ENCODE measurements around the gene EXOC5.
"Not testable (repeated sequence)": the region's sequence is repeated elsewhere in the genome, so short reads cannot be mapped to it uniquely, and the experiment has no call there.

EXOC5 gene

DNA sequence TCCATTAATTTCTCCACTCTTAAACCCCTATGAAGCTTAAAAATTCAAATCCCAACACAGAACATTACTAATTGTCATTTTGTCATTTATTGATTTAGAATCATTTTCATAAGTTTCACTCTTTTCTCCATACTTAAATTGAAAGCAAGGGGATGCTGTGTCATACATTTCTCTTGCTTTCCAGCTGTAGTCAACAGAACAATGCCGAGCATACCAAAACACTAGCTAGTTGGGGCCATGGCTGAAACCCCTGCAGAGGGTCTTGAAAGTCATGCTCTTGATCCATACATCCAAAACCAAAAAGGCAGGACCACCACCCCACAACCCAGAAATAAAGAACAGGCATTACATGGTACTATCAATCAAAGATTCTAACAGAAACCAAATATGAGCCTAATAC is 9.0 kb downstream of the EXOC5 start:
- no peak for DNase-seq (ENCODE audit: low read depth)

- DNase-seq (ENCODE audit: low read depth), result not testable (repeated sequence)
Observed at GRCh38 chr14:57258221-57258620, 10.5 kb downstream of the EXOC5 start.

DNA sequence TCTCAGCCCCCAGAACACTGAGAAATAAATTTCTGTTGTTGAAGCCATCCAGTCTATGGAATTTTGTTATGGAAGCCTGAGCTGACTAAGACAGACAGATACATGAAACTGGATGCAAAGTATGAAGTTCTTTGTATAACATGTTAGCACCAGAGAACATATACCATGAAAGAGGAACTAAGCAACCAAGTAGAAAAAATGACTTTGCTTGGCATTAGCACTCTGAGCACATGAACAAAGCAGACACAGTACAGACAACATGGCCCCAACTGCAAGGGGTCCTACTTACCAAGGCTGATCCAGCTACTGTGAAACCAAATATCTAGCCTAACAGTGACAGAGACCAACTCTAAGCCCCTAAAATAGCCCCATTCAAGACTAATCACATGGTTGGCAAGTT is 13.8 kb downstream of the EXOC5 start:
- no peak for DNase-seq (ENCODE audit: low read depth)

DNA sequence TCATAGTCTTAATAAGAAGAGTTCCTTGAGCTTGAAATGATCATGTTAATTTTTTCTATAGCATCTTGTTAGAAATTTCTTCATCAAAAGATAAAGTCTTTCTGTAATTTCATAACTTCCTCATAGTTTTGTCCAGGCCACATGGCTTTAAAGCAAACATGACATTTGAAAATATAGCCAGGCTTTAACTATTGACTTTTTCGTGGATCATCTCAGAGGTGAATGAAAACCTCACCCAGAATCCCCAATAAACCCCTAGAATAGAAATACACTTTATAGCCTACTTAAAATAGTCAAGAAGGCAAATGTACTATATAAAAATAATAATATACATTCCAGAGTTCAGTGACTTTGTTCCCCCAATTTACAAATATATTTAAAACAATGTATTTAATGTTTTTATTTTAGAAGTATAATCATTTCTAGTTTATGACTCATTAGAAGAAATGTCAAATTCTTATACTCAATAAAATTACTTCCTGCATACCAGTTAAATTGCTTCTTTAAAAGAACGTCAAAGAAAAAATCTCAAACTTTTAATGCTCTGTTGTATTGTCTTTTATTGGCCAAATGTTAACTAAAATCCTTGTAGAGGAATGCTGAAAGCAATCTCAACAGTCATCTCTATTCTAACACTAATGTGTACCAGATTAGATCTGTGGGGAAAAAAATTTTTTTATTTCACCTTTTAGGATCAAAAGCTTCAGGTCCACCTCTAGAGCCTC is 21.6 kb downstream of the EXOC5 start:
- DNase-seq (ENCODE audit: low read depth), result no peak

DNA sequence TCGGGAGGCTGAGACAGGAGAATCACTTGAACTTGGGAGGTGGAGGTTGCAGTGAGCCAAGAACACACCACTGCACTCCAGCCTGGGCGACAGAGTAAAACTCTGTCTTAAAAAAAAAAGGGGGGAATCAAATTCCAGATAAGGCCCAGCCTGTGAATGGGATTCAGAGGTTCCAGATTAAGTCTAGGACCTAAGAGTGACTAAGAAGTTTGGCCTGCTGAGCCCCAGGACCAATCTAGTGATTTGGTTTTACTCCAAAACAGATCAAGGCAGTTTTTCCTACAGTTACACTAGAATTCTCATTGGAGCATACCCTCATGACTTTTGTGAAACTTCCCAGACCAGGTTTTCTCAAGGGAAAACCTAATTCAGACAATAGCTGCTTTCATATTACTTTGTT is 22.8 kb downstream of the EXOC5 start:
- no peak for DNase-seq (ENCODE audit: low read depth)

- DNase-seq (ENCODE audit: low read depth), result no peak
Observed at GRCh38 chr14:57244106-57244505, 24.6 kb downstream of the EXOC5 start.

DNA sequence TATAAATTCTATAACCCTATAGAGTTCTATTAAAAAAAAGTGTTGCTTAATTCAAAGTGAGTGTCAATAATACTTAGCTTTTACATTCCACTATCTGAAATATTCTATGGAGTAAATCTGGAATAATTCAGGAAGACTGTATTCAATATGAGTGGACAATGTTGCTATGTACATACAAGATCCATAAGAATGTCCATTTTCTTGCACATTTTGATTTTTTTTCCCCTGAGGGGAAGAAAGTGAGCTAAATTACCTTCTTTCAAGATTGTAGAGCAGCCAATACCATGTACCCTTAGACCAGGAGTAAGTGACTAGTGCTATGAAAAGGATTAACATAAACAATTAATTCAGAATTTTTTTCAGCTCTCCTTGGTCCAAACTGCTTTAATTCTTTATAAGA is 25.4 kb downstream of the EXOC5 start:
- no peak for DNase-seq (ENCODE audit: low read depth)

- DNase-seq (ENCODE audit: low read depth), result not testable (repeated sequence)
Observed at GRCh38 chr14:57240115-57240514, 28.6 kb downstream of the EXOC5 start.

- DNase-seq (ENCODE audit: low read depth), result no peak
Observed at GRCh38 chr14:57232006-57232405, 36.7 kb downstream of the EXOC5 start.

DNA sequence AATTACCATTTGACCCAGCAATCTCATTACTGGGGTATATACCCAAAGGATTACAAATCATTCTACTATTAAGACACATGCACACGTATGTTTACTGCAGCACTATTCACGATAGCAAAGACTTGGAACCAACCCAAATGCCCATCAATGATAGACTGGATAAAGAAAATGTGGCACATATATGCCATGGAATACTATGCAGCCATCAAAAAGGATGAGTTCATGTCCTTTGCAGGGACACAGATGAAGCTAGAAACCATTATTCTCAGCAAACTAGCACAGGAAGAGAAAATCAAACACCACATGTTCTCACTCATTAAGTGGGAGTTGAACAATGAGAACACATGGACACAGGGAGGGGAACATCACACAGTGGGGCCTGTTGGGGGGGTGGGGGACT is 40.4 kb downstream of the EXOC5 start:
- not testable (repeated sequence) for DNase-seq (ENCODE audit: low read depth)

GRCh38 chr14:57227083-57227482 is 41.6 kb downstream of the EXOC5 start:
- no peak for DNase-seq (ENCODE audit: low read depth)

GRCh38 chr14:57221931-57222330 is 46.8 kb downstream of the EXOC5 start:
- no peak for DNase-seq (ENCODE audit: low read depth)

DNA sequence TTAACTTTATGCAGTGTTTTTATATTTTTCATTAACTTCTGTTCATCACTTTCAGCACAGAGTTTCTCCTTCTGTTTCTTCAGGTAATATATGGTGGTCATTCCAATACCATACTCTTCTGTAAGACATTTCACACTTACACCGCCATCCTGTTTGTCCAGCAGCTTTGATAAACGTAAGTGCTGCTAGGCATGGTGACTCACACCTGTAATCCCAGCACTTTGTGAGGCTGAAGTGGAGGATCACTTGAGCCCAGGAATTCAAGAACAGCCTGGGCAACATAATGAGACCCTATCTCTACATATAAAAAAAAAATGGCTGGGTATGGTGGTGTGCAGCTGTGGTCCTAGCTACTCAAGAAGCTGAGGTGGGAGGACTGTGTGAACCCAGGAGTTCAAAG is 55.8 kb downstream of the EXOC5 start:
- DNase-seq (ENCODE audit: low read depth), result no peak

DNA sequence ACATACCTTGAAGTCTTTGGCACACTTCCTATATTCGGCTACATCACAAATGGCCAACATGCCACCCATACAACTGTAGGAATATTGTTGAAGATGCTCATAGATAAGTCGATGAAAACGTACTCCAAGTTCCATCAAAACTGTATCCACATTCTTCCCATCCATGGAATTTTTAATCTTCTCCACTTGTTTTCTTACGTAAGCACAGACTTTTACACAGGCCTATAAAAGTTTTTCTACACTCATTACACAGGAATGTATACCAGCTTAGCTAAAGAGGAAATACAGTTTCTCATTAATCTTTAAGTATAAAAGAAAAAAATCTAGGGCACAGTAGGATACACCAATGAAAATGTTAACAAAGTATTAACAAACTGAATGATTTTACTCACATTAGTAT is 59.1 kb downstream of the EXOC5 start:
- no peak for DNase-seq (ENCODE audit: low read depth)

GRCh38 chr14:57205938-57206337 is 62.8 kb downstream of the EXOC5 start:
- no peak for DNase-seq (ENCODE audit: low read depth)

DNA sequence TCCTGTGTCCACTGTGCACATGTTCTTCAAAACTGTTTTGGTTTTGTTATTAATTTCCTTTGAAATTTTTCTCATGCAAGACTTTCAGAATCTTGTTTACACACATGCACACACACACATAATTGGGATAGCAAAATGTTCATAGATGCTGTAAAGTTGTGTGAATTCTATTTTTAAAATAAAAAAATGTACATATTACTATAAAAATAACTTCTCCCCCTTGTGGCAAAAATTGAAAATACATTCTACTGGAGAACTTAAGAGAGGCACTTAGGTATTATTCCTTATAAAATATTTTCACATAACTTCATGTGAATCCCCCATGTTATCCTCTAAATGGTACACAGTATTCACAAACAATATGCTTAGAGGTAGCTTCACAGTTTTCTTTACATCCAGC is 66.0 kb downstream of the EXOC5 start:
- not testable (repeated sequence) for DNase-seq (ENCODE audit: low read depth)

DNA sequence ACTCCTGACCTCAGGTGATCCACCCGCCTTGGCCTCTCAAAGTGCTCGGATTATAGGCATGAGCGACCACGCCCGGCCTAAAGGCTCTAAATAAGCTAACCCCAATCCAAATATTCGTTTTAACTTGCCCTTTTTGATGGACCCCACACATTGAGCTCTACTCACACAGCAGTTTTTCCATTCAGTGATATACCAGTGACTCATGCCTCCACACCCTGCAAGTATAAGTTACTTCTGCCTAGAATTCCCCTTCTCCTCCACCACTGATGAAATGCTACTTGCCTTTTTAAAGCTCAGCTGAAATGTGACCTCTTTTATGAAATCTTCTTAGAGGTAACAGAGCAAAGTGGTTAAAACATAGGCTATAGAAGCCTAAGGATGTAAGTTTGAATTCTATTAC is 68.8 kb downstream of the EXOC5 start:
- DNase-seq (ENCODE audit: low read depth), result no peak

DNA sequence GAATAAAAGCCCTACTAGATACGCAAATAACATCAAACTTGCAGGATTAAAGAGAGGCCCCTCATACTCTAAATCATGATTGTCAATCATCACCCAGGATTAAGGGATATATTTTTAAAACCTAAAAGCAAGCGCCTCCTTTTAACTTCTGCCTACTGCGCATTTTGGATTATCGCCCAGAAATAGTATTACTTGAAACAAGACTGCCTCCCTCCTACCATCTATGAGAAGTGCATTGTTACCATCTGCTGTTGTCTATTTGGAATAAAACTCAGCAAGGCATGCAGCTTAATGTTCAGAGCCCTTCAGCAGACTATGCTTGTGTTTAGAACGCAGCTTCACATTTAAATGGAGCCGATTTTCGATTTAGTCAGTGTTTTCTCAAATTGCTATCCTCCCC is 79.6 kb downstream of the EXOC5 start:
- DNase-seq (ENCODE audit: low read depth), result no peak

- DNase-seq (ENCODE audit: low read depth), result no peak
Observed at GRCh38 chr14:57182760-57183503, 85.8 kb downstream of the EXOC5 start.

DNA sequence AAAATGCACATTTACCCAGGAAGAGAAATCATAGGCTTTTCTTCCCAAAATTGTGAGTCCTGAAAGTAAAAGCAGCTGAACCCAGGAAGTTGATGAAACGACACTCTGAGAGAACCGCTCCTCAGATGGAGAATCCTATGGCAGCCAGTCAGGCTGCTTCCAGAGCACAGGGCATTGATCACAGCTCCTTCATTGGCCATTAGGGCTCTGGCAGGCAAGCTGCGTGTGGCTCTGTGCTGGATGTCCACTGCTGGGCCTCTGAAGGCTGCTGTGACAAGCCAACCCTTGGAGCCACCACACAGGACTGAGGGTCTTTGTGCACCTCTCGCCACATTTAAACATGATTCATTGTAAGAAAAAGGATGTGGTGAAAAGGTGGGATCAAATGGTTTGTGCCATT is 89.4 kb downstream of the EXOC5 start:
- no peak for DNase-seq (ENCODE audit: low read depth)

DNA sequence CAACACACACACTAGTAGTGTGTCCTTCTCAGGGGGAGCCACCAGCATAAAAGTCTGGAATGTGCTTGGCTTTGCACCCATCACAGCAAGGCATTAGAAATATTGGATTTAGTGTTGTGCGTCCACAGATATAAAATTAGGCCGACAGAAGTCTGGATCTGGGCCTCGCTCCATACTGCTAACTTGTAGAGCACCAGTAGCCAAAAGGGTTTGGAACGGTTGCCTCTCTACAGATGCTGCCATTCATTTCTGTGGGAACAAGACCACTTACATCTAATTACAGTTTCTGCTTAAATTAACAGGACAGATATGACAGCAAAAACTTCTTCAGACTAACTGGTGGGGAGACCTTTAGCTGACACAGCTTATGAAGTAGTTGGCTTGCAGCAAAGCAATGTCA is 94.2 kb downstream of the EXOC5 start:
- no peak for DNase-seq (ENCODE audit: low read depth)

DNA sequence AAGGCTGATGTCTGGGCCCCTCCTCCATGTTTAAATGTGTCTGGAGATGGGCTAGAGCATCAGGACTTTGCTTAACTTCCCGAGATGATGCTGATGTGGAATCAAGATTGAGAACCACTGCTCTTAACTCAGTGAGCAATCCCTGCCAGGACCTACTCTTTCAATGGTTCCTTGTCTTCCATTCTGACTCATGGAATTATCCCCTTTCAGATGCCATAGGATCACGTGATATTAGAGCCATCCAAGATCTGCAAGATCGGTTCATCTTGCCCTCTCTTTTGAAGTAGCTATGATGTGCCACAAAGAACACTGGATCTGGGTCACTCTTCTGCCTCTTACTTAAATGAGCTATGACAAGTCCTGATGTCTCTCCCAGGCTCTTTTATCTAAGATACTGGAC is 96.8 kb downstream of the EXOC5 start:
- no peak for DNase-seq (ENCODE audit: low read depth)

GRCh38 chr14:57171363-57171762 is 97.3 kb downstream of the EXOC5 start:
- DNase-seq (ENCODE audit: low read depth), result no peak

DNA sequence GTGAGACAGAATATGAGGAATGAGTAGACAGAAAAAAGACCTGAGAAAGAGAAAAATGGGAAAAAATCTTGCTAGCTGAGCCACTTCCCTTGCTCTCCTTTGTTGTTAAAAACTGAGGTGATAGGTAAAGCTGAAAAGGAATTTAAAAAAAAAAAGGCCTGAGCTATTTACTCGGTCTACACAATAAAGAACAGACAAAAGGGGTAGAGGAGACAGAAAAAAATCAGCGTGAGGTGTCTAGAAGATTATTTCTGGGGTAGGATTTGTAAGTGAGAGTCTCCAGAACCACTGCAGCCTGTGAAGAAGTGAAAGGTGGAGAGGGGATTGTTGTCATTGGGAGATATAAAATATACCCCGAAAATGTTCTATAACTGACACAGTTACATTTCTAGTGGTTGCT is 98.8 kb downstream of the EXOC5 start:
- DNase-seq (ENCODE audit: low read depth), result no peak

All from stimulated activated CD4-positive, alpha-beta T cell treated with anti-CD3 and anti-CD28 coated beads, Interleukin-2, amount 100 ng/mL, for 4 hours (primary cell).